ENCODE data around the gene ABTB1. TPM values are rescaled to one million over a fixed set of nuclear protein-coding genes. Genes with fewer than 3 reads are reported as not detected.

Gene ABTB1
- total and polyA plus RNA-seq, 2 of the 13 experiments (the other 11 are each of a cell fraction or from before 2014, with no cell fraction given): 0.42 to 14.5 TPM

- TF ChIP-seq THAP8 (CRISPR knock-in tag; IDR thresholded peaks at IDR 0.05; ENCODE audit: borderline replicate concordance) (no peak), ZNF577 (CRISPR knock-in tag; IDR thresholded peaks at IDR 0.05; ENCODE audit: borderline replicate concordance, low read depth) (no peak), SETDB1 (CRISPR knock-in tag; IDR thresholded peaks at IDR 0.05; ENCODE audit: borderline replicate concordance) (no peak), ZNF432 (CRISPR knock-in tag; IDR thresholded peaks at IDR 0.05; ENCODE audit: borderline replicate concordance) (no peak), ZNF777 (CRISPR knock-in tag; IDR thresholded peaks at IDR 0.05) (no peak), RFX1 (IDR thresholded peaks at IDR 0.05) (no peak), ZNF841 (CRISPR knock-in tag; IDR thresholded peaks at IDR 0.05; ENCODE audit: borderline replicate concordance) (no peak), IRX3 (CRISPR knock-in tag; IDR thresholded peaks at IDR 0.05; ENCODE audit: borderline replicate concordance, low read depth) (no peak), PITX1 (CRISPR knock-in tag; IDR thresholded peaks at IDR 0.05) (no peak), RORA (CRISPR knock-in tag; IDR thresholded peaks at IDR 0.05) (no peak), POGK (CRISPR knock-in tag; conservative IDR thresholded peaks at IDR 0.05) (no peak), MED13 (CRISPR knock-in tag; IDR thresholded peaks at IDR 0.05) (no peak), PRMT3 (CRISPR knock-in tag; IDR thresholded peaks at IDR 0.05; ENCODE audit: borderline replicate concordance, low read depth) (no peak)
These were observed 3.8 kb upstream of the ABTB1 start (continued) for GRCh38 chr3:127668906-127669305.

All from HepG2 (cell line).